GM21390 (cell line): ENCODE results near the gene IFRD2.
"Not testable (repeated sequence)": the region's sequence is repeated elsewhere in the genome, so short reads cannot be mapped to it uniquely, and the experiment has no call there.

ENCODE experiments used
- ATAC-seq: cut with Tn5 transposase; IDR thresholded peaks from one replicate; pipeline ENCODE4 v1.9.1; 2021; ENCODE audit not compliant: unreplicated experiment

The IFRD2 gene

DNA sequence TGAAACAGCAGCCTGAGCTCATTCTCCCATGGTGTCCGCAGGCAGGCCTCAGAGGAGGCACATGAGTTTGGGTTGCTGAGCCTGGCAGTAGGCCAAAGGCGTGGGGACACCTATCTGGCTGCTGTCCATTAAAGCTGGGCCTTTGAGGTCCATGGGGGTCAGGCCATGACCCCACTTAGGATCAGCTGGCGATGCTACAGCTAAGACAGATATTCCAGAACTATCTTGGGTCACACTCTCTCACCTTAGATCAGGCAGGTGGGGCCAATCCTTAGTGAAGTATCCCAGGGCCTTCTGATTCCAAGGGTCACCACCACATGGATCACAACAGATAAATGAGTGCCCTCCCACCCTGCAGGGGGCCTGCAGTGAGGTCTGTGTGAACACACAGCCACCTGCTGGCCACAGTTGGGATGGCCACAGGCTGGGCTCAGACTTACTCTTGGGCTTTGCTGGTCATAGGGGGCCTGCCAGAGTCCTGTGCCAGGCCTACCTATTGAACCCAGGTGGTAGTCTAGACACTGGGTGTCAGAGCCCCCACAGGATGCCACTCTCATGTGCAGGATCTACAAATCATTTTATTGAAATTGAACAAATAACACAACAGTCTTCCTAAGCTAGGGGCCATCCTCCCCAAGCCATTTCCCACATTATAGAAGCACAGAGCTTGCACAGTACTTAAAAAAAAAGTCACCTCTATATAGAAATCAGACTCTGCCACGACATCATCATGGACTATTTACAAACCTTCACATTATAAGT, 32.3 kb upstream of the IFRD2 start:
- no peak for ATAC-seq

GRCh38 chr3:50323614-50324199, 31.5 kb upstream of the IFRD2 start:
- no peak for ATAC-seq

- no peak for ATAC-seq
Observed at GRCh38 chr3:50323092-50323600, 30.9 kb upstream of the IFRD2 start.

GRCh38 chr3:50322386-50323091, 30.3 kb upstream of the IFRD2 start, which contains the start of gene HYAL2:
TSS of gene HYAL2 (minus strand) at chr3:50322745. CDS start at chr3:50320489, 2,256 bp downstream.
- no peak for ATAC-seq

- no peak for ATAC-seq
Observed at GRCh38 chr3:50322115-50322385, 29.8 kb upstream of the IFRD2 start.

DNA sequence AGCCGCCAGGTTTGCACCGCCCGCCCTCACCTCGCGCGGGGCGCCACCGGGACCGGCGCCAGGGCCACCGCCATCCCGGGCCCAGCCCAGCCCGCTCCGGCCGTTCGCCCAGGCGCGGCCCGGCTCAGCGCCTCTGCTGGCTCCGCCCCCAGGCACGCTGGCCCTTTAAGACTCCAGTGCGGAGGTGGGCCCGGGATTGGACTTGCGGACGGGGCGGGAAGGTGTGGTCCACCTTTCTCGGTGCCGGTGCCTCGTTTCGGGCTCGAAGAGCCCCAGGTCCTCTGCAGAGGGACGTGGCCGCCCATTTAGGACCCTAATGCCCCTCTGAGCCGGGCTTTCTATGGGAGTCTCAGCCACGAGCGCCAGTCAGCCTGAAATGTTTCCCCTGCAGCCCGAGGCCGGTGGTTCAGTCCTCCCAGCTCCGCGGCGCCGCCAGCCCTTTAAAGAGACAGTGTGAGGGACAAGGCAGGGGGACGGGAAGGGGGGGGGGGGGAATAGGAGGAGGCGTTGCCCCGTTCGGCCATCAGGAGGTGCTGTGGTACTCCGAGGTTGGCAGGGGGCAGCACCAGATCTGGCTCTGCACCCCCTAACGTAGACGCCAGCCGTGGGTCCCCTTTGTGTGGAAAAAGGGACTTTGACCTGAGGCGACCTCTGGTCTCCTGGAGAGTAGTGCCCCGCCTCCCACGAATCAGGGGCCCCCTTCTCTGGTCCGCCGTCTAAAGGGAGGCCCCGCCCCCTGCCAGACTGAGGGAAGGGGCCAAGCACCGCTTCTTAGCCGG, 29.3 kb upstream of the IFRD2 start:
- peak; percentile 77 for ATAC-seq

DNA sequence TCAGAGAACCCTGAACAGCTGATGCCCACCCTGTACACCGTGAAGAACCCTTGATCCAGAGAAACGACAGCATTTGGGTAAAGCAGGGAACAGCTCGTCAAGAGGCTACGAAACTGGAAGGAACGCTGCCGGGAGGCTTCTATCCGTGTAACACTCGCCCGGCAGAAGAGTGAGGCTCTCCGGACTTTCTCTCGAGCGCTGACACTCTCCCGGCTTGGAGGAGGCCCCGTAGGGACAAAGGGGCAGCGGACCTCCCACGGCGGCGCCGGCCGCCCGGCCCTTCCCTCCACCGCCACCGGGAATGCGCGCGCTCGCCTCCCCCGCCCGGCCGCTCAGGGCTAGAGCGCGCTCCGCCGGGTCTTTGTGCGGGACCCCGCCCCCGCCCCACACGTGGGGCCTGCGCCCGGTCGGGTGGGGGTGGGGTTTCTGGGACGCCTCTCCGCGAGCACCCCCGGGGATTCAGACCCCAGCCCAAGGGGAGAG, 28.7 kb upstream of the IFRD2 start:
- peak; percentile 51 for ATAC-seq

GRCh38 chr3:50319894-50320625, 27.8 kb upstream of the IFRD2 start:
- no peak for ATAC-seq

DNA sequence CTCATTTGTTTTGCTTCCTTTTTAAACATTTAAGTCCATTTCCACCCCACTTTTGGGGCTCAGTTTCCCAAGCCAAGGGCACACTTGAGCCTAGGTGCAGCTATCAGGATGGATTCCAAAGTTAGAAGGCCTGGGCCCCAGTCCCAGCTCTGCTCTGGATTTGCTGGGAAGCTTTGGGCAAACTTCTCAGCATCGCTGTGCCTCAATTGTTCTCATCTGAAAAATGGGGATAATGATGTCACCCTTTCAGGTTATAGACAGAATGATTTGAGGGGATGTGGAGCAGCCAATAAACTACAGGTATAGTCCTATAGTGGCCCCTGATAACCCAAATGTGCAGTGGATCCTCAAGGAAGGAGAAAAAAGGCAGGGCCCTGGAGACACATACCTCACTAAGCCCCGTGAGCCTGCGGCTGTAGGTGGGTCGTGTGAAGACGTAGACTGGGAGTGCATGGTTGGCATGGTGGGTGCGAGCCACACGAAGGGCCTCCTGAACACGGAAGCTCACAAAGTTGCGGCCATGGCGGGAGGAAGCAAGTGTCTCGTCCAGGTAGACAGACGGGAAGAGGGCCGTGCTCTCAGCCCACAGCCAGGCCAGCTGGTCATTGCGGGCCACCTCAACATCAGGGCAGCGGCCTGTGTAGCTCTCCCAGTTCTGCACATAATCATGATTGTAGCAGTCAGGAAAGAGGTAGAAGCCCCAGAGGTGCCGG, 27.1 kb upstream of the IFRD2 start:
- ATAC-seq: no peak

- no peak for ATAC-seq
Observed at GRCh38 chr3:50318615-50319014, 26.4 kb upstream of the IFRD2 start.

GRCh38 chr3:50318163-50318562, 25.9 kb upstream of the IFRD2 start:
- ATAC-seq: no peak

GRCh38 chr3:50317300-50317699, 25.1 kb upstream of the IFRD2 start:
- no peak for ATAC-seq

GRCh38 chr3:50316657-50317242, 24.5 kb upstream of the IFRD2 start:
- no peak for ATAC-seq

- no peak for ATAC-seq
Observed at GRCh38 chr3:50314816-50315215, 22.6 kb upstream of the IFRD2 start.

DNA sequence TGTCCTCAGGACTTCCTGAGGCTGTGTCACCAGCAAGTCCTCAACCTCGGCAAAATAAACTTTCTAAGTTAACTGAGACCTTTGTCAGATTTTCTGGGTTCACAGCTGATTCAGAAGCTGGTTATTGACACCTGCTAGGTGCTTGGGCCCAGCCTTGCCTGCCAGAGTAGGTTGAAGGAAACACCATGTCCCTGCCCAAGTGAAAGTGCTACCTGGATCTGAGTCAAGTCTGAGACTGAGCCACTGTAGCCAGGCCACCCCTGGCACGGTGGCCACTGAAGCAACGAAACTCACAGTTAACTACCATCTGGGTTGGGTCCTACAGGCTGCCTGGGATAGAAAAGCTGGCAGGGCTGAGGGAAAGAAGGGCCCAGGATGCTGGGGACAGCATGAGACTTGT, 22.1 kb upstream of the IFRD2 start:
- ATAC-seq: no peak

GRCh38 chr3:50312041-50312440, 19.8 kb upstream of the IFRD2 start:
- not testable (repeated sequence) for ATAC-seq

- ATAC-seq: no peak
Observed at GRCh38 chr3:50304601-50305000, 12.4 kb upstream of the IFRD2 start.

- ATAC-seq: no peak
Observed at GRCh38 chr3:50303013-50303815, 11.0 kb upstream of the IFRD2 start, which contains the start of gene HYAL1. TSS of gene HYAL1 (minus strand) at chr3:50303574. CDS start at chr3:50302956, 618 bp downstream.
